GM19397 (cell line): ENCODE measurements around the gene NFATC1.
"Not testable (repeated sequence)": the region's sequence is repeated elsewhere in the genome, so short reads cannot be mapped to it uniquely, and the experiment has no call there.

ENCODE experiments used
- ATAC-seq: cut with Tn5 transposase; IDR thresholded peaks from one replicate; pipeline ENCODE4 v1.9.1; 2021; ENCODE audit warnings: mild to moderate bottlenecking, moderate library complexity; ENCODE audit not compliant: unreplicated experiment

Gene NFATC1

DNA sequence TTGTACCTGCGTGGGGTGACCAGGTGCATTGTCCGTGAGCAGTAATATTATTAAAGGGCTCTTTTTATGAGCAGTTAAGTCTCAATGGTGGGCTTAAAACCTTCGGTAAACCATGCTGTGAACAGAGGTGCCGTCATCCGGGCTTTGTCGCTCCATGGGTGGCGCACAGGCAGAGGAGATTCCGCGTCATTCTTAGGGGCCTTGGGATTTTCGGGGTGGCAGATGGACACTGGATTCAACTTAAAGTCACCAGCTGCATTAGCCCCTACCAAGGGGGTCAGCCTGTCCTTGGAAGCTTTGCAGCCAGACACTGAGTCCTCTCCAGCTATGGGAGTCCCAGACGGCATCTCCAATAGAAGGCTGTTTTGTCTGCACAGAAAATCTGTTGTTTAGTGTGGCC is 107.7 kb downstream of the NFATC1 start:
- no peak for ATAC-seq

DNA sequence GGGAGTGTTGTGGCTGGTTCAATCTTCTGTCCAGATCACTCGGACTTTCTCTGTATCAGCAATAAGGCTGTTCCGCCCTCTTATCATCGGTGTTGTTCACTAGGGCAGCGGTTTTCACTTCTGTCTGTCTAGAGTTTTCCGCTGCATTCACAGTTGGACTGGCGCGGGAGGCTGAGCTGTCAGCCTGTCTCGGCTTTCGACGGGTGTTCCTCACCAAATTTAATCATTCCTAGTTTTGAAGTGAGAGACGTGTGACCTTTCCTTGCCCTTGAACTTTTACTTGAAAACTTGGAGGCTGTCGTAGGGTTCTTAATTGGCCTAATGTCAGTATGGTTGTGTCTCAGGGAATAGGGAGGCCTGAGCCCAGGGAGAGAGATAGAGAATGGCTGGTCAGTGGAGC is 108.3 kb downstream of the NFATC1 start:
- ATAC-seq, result no peak

DNA sequence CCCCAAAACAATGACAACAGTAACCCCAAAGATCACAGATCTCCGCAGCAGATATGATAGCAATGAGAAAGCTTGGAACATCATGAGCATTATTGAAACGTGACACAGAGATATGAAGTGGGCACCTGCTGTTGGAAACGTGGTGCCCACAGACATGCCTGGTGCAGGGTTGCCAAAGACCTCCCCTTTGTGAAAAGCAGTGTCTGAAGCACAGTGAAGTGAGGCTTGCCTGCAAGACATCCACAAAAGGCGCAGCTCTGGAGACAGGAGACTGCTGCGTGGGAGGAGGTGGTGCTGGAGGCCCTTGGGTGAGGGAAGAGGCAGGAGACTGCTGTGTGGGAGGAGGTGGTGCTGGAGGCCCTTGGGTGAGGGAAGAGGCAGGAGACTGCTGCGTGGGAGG is 108.8 kb downstream of the NFATC1 start:
- not testable (repeated sequence) for ATAC-seq

DNA sequence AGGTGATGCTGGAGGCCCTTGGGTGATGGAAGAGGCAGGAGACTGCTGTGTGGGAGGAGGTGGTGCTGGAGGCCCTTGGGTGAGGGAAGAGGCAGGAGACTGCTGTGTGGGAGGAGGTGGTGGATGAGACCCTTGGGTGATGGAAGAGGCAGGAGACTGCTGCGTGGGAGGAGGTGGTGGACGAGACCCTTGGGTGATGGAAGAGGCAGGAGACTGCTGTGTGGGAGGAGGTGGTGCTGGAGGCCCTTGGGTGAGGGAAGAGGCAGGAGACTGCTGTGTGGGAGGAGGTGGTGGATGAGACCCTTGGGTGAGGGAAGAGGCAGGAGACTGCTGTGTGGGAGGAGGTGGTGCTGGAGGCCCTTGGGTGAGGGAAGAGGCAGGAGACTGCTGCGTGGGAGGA is 109.7 kb downstream of the NFATC1 start:
- not testable (repeated sequence) for ATAC-seq

DNA sequence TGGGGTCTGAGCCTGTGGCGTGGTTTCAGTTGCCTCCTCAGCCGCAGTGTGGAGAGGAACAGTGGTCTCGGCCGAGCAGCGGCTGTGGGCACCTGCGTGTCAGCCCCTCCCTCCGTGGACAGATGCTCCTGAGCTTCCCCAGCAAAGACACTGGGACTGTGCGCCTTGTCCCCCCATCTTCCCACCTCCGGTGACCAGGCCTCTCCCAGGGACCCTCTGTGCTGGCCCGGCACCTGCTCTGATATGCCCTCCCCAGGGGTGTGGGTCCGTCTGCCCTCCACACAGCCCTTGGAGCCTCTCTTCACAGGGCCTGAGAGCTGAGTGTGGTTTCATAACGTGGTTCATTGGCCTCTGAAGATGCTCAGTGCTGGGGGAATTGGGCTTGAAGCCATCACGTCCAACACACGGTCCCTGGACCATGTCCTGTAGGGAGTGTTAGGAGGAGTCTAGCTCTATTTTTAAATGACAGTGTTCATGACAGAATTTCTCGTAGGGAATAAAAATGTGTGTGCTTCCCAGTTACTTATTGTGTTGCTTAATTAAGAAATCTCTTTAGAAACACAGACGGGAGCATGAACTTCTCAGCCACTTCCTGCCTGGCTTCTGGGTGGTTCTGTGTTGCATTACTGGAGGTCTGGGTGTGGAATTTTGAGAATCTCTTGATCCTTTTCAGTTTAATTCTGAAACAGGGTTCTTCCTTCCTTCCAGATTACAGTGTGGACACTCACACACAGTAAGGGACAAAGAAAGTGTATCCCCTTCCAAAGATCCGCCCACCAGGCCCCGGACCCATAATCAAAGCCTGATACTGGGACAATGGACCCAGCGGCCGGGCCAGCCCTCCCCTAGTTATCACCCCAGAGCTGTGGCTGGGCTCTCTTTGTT is 110.7 kb downstream of the NFATC1 start:
- no peak for ATAC-seq

DNA sequence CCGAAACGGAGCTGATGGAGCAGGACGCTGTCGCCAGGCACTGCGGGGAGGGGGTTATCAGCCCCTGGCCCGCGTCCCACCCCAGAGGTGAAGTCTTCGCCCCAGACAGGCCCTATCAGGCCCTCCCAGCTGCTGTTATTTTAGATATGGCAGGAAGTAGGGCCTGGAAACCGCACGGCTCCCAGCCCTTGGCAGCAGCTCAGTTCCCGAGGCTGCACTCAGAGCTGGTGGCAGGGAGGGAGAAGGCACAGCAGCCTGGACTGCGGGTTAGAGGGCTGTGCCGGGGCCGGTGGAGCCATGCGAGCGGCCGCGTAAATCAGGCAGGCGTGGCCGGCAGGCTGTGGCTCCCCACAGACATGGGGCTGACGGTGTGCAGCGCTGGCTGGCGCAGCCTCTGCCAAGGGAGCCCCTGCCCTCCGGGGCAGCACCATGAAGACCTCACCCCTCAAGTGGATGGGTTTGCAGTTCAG is 111.4 kb downstream of the NFATC1 start:
- peak; percentile 44 for ATAC-seq

DNA sequence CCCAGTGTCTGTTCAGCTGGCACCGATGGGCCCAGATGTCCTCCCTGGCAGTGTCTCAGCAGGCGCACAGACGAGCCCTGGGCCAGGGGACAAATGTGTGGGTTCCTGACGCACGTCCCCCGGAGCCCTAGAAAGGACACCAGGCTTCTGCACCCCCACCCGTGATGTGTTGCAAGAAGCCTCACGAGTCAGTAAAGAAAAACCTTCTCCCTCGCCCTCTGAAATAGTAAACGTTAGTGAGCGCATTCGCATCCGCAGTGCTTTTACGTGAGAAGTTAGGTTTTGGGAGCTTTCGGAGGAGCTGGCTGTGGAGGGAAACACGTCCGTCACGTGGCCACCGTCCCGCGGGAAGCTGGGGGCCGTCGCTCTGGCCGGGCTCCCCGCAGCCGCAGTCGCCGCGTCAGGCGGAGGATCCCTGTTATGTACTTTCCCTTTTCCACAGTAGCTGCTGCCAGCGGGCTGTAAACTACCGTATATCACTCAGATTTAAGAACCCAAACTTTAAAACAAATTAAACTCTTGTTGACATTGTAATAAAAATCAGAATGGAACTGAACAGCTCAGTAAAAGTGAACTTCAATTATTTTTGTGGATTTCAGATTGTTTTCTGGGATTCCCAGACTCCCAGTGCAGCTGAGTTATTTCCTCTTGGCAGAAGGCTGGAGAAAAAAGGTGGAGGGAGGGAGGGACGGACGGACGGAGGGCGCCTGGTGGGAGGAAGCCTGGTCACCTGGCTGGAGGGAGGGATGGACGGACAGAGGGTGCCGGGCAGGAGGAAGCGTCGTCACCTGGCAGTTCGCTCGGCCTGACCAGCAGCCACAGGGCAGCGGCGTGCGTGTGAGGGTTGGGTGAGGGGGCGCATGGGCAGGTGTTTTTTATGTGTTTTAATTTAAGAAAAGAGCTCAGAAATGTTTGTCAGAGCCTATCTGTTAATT is 112.1 kb downstream of the NFATC1 start:
- ATAC-seq, result peak; percentile 18

DNA sequence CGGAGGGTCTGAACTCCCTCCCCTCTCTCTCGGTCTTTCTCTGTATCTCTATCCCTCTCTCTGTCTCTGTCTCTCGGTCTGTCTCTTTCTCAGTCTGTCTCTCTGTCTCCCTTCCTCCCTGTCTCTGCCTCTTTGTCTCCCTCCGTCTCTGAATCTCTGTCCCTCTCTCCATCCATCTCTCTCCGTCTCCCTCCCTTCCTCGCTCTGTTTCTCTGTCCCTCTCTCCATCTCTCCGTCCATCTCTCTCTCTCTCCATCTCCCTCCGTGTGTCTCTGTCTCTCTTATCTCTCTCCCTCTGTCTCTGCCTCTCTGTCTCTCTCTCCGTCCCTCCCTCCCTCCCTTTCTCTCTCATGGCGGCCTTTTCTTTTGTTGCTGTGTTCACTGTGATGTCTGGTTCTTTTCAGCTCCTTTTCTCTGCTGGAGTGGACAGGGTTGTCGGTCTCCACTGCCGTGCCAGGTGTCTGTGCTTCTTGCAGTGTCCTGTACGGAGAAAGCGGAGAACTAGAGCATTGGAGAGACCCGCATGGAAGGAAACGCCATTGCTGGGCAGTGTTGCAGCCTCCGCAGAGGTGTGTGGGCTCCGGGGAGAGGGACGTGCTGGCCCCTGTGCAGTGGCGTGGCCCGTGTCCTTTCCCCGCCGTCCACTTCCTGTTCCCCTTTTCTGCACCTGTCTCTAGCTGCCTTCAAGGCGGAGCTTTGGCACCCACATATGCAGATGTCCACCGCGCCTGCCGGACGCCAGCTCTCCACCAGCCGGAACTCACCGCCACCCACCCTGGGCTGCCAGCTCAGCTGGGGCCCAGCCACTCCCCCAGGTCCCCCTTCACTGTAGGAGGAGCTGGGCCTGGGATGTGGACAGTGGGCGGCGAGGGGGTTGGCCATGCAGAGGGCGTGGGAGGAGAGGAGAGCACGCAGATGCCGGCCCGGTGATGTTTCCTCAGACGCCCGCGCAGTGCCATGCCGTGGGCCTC is 113.1 kb downstream of the NFATC1 start:
- ATAC-seq, result peak; percentile 30

DNA sequence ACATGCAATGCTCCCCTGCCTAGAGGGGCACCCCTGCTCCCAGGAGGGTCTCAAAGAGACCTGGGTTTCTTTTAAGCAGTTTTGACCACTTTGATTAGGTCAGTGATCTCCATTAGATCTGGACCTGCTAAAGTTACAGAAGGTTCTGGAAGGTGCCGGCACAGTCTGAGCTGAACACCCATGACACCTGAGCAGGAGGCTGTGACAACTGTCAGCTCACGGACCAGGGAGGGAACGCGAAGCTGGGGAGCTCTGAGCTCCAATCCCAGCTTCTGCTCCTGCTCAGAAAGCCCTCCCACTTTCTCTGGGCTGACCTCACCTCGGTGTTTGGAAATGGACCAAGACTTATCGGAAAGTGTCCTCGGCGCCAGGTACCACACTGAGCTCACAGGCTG is 113.8 kb downstream of the NFATC1 start:
- no peak for ATAC-seq

DNA sequence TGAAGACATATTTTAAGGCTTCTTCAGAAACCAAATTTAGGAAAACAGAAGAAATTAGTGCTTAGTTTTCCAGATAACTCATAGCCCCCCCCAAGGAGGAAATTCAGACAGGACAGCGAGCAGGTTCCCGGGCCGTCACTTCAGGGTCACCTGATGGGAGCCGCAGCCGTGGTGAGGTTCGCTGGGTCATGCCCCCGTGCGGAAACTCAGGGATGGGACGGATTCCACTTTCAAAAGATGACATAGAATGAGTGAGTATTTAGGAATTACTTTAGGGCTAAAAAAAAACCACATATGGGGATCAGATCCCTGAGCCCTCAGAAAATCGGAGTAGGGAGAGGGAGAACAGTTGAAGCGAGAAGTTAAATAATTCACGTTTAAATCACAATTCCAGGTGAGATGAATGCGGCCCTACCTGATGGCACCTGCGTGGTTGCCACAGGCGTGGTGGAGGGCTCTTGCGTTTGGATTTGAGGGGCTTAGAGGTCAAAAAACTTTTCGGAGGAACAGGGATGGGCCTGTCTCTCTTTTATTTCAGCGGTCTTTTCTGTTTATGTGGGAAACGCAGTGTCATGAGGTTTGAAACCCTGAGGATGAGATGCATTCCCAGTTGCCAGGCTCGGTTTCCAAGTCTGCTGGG is 114.4 kb downstream of the NFATC1 start:
- ATAC-seq, result no peak

DNA sequence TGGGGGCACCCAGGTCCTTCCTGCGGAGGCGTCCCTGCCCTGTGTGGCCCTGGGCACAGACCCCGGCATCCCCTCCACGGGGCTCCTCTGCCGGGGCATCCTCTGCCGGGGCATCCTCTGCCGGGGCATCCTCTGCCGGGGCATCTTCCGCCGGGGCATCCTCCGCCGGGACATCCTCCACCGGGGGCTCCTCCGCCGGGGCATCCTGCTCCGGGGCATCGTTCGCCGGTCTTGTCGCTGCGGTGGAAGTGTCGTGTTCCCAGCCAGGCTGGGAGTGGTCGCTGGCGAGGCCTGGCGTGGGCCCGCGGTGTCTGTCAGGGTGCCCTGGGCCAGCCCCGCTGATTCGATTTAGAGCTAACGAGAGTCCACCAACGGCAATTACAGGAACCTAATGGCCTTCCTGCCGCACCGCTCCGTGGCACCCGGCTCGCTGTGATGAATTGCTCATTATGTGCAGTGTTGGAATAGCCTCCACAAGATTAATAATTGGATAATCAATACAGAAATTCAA is 115.1 kb downstream of the NFATC1 start:
- ATAC-seq, result no peak

DNA sequence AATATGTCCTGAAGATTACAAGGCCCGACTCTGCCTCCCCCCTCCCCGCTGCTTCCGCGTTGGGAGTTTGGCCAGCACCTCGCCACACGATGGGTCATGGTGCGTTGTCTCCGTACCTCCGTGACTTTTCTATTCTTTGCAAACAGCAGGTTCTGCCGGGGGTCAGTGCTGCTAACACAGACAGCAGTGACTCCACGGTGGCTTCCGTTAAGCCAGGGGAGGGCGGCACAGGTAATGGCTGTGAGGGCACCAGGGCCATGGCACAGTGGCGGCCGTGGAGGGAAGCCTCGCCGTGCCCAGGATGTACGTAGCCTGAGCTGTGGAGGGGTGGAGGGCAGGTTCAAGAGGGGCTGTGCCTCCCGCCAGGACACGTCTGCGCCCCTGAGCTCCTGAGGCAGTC is 115.5 kb downstream of the NFATC1 start:
- ATAC-seq, result no peak

DNA sequence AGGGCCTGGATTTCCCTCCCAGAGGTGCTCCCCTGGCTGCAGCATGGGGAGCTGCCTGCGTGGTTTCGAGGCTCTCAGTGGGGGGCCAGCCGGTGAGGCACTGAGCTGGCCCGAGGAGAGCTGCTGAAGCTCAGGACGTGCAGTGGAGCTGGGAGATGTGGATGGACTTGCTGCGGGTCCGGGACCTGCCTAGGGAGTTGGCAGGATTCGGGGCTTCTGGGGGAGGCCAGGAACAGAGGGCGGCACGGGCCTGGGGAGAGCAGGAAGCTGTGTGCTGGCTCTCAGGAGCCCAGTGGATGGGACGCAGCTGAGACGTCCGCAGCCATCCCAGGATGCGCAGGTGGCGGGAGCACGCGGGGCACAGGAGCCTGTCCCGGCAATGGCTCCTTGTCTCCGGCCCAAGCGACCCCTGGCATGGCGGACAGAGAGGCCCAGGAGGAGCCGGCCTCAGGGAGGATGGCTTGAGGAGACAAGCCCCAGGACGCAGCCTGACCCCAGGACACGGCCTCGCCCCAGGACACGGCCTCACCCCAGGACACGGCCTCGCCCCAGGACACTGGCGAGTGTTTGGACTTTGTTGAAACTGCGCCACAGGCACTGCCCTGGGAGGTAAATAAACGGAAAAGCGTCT is 116.1 kb downstream of the NFATC1 start:
- ATAC-seq, result no peak

DNA sequence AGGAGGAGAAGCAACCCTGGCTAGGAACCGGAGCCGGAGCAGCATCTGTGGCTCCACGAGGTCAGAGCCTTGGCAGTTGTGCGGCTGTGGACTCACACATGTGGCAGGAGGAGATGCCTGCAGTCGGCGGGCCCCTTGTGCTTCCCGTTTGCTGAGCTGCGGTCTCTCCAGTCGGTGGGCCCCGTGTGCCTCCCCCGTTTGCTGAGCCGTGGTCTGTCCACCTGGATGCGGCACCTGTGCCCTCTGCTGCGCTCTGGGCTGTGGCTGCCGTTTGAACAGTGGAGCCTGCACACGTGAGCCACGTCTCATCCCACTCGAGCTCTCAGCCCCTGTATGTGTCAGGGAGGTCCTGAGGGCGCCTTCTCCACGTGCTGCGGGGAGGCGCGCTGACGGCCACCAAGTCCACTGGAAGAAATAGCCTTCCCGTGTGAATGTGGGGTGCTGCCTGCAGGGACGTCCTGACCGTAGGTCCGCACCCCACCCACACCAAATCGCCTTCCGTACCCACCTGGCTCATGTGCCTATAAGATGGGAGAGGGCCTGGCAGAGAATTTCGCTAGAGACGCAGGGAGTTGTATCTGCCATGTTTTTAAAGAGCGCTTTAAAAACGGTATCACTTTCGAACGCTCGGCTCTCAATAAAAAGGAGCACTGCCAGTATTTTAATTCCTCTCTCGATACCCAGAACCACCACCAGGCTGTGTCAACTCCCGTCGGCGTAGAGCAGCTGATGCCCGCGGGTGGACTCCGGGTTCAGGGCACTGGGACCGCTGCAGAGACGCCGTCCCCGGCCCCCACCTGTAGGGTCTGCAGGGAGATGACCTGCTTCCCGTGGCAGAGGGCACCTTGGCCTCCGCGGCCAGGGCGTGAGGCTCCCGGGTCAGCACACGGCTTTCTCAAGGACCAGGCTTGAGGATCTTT is 117.0 kb downstream of the NFATC1 start:
- no peak for ATAC-seq

DNA sequence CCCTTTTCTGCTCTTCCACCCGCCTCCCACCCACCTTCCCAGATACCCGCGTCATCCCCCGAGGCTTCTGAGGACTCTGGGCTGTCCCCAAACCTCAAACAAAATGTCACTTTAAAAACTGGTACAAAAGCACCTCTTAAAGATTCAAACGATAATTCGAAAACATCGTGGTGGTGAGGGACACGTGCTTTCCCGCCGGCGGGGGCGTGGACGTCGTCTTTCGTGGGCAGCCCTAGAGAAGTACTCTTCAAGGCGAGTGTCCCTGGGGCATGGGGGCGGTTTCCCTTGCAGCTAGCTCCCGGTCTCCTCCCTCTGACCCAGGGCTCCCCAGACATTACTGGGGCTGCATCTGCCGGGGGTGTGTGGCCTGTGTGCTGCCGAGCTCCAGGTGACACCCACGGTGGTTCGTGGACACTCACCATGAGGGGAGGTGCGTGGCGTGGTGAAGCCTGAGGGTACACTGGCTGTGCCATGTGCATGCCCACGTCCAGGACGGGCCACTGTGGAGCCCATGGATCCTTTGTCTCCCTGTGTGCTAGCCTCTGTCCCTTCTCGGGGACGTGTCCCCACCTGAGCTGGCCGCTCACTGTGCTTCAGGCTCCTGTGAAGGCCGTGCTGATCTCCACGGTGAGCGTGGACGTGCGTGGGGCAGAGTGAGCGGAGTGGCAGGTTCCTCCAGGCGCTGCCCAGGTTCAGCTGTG is 117.8 kb downstream of the NFATC1 start:
- no peak for ATAC-seq

DNA sequence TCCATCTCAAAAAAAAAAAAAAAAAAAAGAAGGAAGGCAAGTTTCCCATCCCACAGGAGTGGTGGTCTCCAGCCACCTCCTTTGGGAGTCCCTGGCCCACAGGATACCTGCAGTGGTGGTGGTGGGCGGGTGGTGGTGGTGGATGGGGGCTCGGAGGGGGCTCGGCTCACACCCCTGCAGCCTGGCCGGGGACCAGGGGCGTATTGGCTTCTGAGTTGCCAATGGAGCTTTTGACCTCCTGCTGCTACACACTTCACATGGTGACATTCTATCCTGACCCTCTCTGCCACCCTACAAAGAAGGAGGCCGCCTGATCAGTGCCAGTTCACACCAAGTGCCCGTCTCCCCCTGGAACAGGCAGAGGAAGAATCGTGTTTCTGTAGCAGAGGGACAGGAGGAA is 119.6 kb downstream of the NFATC1 start:
- ATAC-seq, result no peak

DNA sequence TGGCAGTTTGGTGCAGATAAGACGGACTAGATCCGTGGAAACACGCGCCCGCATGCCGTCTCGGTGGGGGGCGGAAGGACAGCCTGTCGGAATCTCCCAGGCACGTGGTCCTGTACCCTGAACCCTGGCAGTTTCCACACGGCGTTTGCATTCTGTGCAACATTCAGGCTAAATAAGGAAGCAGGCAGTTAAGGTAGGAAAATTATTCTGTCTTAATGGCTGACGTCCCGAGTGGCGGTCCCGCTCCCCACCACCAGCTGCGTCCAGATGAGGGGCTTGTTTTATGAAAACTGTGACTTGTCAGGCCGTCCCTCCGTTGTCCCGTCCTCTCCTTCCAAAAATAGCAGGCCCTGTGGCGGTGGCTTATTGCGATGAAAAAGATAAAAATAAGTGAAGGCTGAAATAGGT is 120.2 kb downstream of the NFATC1 start:
- ATAC-seq, result no peak

DNA sequence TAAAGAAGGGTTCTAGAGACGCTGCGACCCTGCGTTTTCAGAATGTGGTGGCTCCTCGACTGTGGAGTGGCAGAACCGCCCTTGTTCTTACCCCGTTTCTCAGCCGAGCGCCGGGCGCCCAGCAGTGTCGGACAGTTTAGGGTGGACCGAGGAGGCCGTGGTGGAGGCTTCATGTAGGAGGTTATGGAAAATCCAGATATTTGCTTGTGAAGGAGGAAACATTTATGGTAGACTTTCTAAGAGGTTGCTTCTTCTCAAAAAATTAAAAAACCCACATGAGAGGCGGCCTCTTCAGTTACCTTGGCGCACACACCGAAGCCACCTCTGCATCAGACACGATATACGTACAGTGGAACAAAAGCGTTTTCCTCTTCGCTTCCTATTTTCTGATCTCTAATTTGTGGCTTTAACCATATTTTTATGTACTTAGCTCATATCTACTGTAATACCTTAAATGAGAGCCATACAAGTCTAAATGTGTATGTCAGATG is 120.8 kb downstream of the NFATC1 start:
- ATAC-seq, result no peak
